H1 (cell line): ENCODE data around the gene FKRP.

Source experiments
- ASH2L ChIP-seq: fragments of 200-600, 300-600 bp; sonication (generic); IDR thresholded peaks from one replicate; pipeline ENCODE4 v1.7.1; 2017; ENCODE audit warnings: low read length
- CTCF ChIP-seq, 3 experiments: IDR thresholded peaks; 1 replicate in 2 of 3; 2 replicates in 1 of 3; pipeline versions ENCODE4 v1.5.1 to v1.6.1; 2011; ENCODE audit warnings: low read length in 3 of 3, mild to moderate bottlenecking in 3 of 3, inconsistent platforms in 2 of 3, low read depth in 1 of 3, moderate library complexity in 1 of 3; ENCODE audit not compliant: insufficient read depth in 1 of 3; ENCODE audit errors: control extremely low read depth in 1 of 3
- EGR1 ChIP-seq: IDR thresholded peaks from 2 replicates; pipeline ENCODE4 v1.6.1; 2011; ENCODE audit warnings: low read depth, low read length, borderline replicate concordance
- NANOG ChIP-seq: IDR thresholded peaks from 2 replicates; pipeline ENCODE4 v1.6.1; 2011; ENCODE audit warnings: low read length, low read depth, mild to moderate bottlenecking, inconsistent platforms; ENCODE audit not compliant: insufficient read depth, poor library complexity, severe bottlenecking
- POLR2A ChIP-seq, 2 experiments: IDR thresholded peaks; 1 replicate in 1 of 2; 2 replicates in 1 of 2; pipeline ENCODE4 v1.6.1; 2011; ENCODE audit warnings: low read depth in 2 of 2, low read length in 2 of 2, mild to moderate bottlenecking in 2 of 2; ENCODE audit errors: control extremely low read depth in 1 of 2
- POLR2AphosphoS5 ChIP-seq: IDR thresholded peaks from 2 replicates; pipeline ENCODE4 v1.6.1; 2011; ENCODE audit warnings: low read depth, low read length
- SIN3A ChIP-seq, 2 experiments: IDR thresholded peaks in 1 of 2; conservative IDR thresholded peaks in 1 of 2; 2 replicates each; pipeline ENCODE4 v1.6.1; 2011 to 2012; ENCODE audit warnings: low read length in 2 of 2, improper control_type of control experiment in 1 of 2, low read depth in 1 of 2, mild to moderate bottlenecking in 1 of 2
- SIX5 ChIP-seq: IDR thresholded peaks from 2 replicates; pipeline ENCODE4 v1.6.1; 2011; ENCODE audit warnings: mild to moderate bottlenecking, low read depth, low read length
- TAF7 ChIP-seq: optimal IDR thresholded peaks from 2 replicates; pipeline ENCODE3; 2011; ENCODE audit warnings: low read depth, mild to moderate bottlenecking, inconsistent platforms, low read length, moderate library complexity, borderline replicate concordance
- ZNF274 ChIP-seq: IDR thresholded peaks from 2 replicates; pipeline ENCODE4 v1.7.0; 2012; ENCODE audit warnings: low read length, borderline replicate concordance; ENCODE audit errors: extremely low read depth

GRCh38 chr19:46745521-46746280 is at the start of gene FKRP:
- TF ChIP-seq POLR2AphosphoS5 (peak; percentile 9; the same call in 1 of the 2 replicates), CTCF (IDR thresholded peaks at IDR 0.05; ENCODE audit: control extremely low read depth in 1 of 3, insufficient read depth in 1 of 3, low read depth in 1 of 3, low read length in 3 of 3) (no peak), POLR2A (IDR thresholded peaks at IDR 0.05; ENCODE audit: control extremely low read depth in 1 of 2, low read depth in 2 of 2, low read length in 2 of 2) (no peak; a peak in 1 of 3 replicates), TAF7 (peak; percentile 78), EGR1 (no peak), ZNF274 (no peak), SIX5 (no peak), ASH2L (no peak), SIN3A (conservative IDR thresholded peaks at IDR 0.05 in 1 of 2, IDR thresholded peaks at IDR 0.05 in 1 of 2; ENCODE audit: low read depth in 1 of 2, low read length in 2 of 2) (no peak; a peak in 1 of 4 replicates), NANOG (no peak)
